Pancreas (tissue), 10 donors: ENCODE measurements around the gene RPL10A. TPM values are rescaled to one million over a fixed set of nuclear protein-coding genes. Genes with fewer than 3 reads are reported as not detected.

ENCODE experiments used
- ATAC-seq, 4 donors: fragments of 200-7000 bp; cut with Tn5 transposase; one replicate each; pipeline versions ENCODE4 v1.8.0 to v1.9.1; 2020; ENCODE audit warnings: mild to moderate bottlenecking in 4 of 4, moderate library complexity in 4 of 4
- DNase-seq, 6 donors: peaks; one replicate each; pipeline ENCODE4 v3.0.0-alpha.2; 2020
- FAIRE-seq: peaks from 2 replicates; lab custom pipeline; 2012; peaks lifted over from hg19 to GRCh38; lab: Jason Lieb, UNC
- H3K27ac ChIP-seq, 4 donors: fragments of 200-600 bp; sonication (generic); 1 replicate in 3 of 4; 2 replicates in 1 of 4; pipeline versions ENCODE4 v1.5.0 to v1.8.0; 2020
- H3K27me3 ChIP-seq, 4 donors: fragments of 200-600 bp; one replicate each; pipeline ENCODE4 v1.8.0; 2021
- H3K36me3 ChIP-seq, 3 donors: fragments of 200-600 bp; sonication (generic) in 1 of 3; one replicate each; pipeline versions ENCODE4 v1.5.0 to v1.8.0; 2020 to 2021
- H3K4me1 ChIP-seq, 3 donors: fragments of 200-600 bp; one replicate each; pipeline ENCODE4 v1.8.0; 2021
- H3K4me3 ChIP-seq, 4 donors: fragments of 200-600 bp; sonication (generic) in 2 of 4; one replicate each; pipeline versions ENCODE4 v1.5.0 to v1.8.0; 2020 to 2021
- H3K9me3 ChIP-seq, 4 donors: fragments of 200-600 bp; one replicate each; pipeline ENCODE4 v1.8.0; 2021
- WGBS, 2 donors: extraction: QIAGEN DNeasy Blood & Tissue Kit; methylation state at CpG; one replicate each; pipeline ENCODE4 v1.1.7; 2013; 5-methylcytosine and 5-hydroxymethylcytosine counted together
- intact Hi-C, 3 donors: fragments of 100-400 bp; cut with DNase I; formaldehyde crosslinking; loops; one replicate each; pipeline versions ENCODE4 v1.11.1 to v1.14.2; 2022
- polyA plus RNA-seq, 2 donors: library from polyadenylated mRNA; stranded (reverse); fragments of 200-250 nt; gene quantifications; one replicate each; pipeline ENCODE4 v1.2.3, GENCODE V29; 2013
- total RNA-seq, 6 donors: library from RNA; stranded (reverse); fragmentation: NEBNext Ultra II Directional in 4 of 6; extraction: Animal tissue kit (Norgen Biotek cat#: 25700) in 4 of 6; gene quantifications; one replicate each; pipeline versions ENCODE4 v1.2.1 to v1.2.4, GENCODE V29; 2021 to 2023
- TF ChIP-seq, protein P1 (sequence below), 4 donors: fragments of 200-600 bp; sonication (generic) in 3 of 4; IDR thresholded peaks; one replicate each; pipeline versions ENCODE4 v1.5.0 to v1.8.0; 2021; ENCODE audit warnings: antibody characterized with exemption in 4 of 4
- donor health status: healthy with polysubstance abuse.
- donor health status: DM: no; HTN: no; CAD: no; lungs with moderate emphysema.
- donor health status: DM: no; HTN: no; CAD: no.
- donor health status: control.
- donor health status: control.
- donor health status: Bipolar disorder and iron deficiency.
- donor health status: DM: yes; HTN: yes; CAD: no.
- donor health status: DM: no; HTN: no; CAD: no.
- donor health status: DM: no; HTN: no; CAD: no.
- donor health status: DM: yes; HTN: yes; CAD: no.

RPL10A gene
- total and polyA plus RNA-seq, 8 donors, result 429 to 1,265 (median 898) TPM

DNA sequence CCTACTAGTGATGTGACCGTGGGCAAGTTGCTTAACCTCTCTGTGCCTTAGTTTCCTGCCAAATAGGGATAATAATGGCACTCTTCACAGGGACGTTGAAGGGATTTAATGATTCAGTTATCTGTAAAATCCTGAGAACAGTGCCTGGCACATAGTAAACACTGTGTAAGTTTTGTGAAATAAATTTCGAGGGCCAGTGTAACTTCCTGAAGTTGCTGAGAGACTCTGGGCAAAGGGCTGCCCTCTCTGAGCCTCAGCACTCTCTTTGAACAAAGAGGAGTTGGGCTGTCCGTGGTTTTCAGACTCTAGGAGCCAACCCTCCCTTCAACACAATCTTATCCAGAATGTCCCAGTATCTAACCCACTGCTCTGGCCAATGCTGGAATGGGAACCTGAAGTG lies 31.2 kb downstream of the RPL10A start:
- Histone ChIP-seq H3K27me3 (no peaks in the 10 kb centered on the region), H3K36me3 (no peaks in the 10 kb centered on the region), H3K4me1 (peaks cover 0 to 5% (median 4%) of the 10 kb centered on the region in 3 donors), H3K4me3 (no peak overlapping the region), H3K27ac (no peak overlapping the region), H3K9me3 (no peaks in the 10 kb centered on the region)
- DNase-seq, result no peak
- no peak for FAIRE-seq
- TF ChIP-seq, protein P1, sequence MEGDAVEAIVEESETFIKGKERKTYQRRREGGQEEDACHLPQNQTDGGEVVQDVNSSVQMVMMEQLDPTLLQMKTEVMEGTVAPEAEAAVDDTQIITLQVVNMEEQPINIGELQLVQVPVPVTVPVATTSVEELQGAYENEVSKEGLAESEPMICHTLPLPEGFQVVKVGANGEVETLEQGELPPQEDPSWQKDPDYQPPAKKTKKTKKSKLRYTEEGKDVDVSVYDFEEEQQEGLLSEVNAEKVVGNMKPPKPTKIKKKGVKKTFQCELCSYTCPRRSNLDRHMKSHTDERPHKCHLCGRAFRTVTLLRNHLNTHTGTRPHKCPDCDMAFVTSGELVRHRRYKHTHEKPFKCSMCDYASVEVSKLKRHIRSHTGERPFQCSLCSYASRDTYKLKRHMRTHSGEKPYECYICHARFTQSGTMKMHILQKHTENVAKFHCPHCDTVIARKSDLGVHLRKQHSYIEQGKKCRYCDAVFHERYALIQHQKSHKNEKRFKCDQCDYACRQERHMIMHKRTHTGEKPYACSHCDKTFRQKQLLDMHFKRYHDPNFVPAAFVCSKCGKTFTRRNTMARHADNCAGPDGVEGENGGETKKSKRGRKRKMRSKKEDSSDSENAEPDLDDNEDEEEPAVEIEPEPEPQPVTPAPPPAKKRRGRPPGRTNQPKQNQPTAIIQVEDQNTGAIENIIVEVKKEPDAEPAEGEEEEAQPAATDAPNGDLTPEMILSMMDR (IDR thresholded peaks at IDR 0.05), result no peak
- intact Hi-C loops, result no loop called here
- 70 to 78% methylated on average over 4 of the region's 4 CpGs for WGBS, 2 donors
- no peak for ATAC-seq

DNA sequence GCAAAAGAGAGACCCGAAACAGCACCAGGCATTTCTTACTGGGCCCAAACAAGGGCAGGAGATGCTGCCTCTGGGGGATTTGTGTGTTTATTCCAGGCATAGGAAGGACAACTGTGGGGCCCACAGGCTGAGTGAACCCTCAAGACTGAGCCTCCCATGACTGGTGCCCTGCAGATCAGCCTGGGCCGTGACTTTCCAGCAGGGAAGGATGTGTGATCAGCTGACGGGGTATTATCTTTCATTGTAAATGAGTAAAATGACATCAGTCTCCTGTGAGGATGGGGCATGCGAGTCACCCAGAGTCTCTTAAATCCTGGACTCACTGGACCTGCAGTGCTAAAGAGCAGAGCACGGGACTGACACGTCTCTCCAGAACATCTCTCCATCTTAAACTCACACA lies 32.6 kb downstream of the RPL10A start:
- TF ChIP-seq, protein P1 (IDR thresholded peaks at IDR 0.05), result no peak
- FAIRE-seq (no peak), DNase-seq (peak in 1 of 6 donors; percentile 2), ATAC-seq (no peak)
- Histone ChIP-seq H3K4me3 (no peak overlapping the region), H3K27ac (no peak overlapping the region), H3K36me3 (no peaks in the 10 kb centered on the region), H3K4me1 (peaks cover 0 to 5% (median 4%) of the 10 kb centered on the region in 3 donors), H3K9me3 (no peaks in the 10 kb centered on the region), H3K27me3 (no peaks in the 10 kb centered on the region)
- WGBS, 2 donors, result 81 to 89% methylated on average over 6 of the region's 6 CpGs
- intact Hi-C loops, result no loop called here

DNA sequence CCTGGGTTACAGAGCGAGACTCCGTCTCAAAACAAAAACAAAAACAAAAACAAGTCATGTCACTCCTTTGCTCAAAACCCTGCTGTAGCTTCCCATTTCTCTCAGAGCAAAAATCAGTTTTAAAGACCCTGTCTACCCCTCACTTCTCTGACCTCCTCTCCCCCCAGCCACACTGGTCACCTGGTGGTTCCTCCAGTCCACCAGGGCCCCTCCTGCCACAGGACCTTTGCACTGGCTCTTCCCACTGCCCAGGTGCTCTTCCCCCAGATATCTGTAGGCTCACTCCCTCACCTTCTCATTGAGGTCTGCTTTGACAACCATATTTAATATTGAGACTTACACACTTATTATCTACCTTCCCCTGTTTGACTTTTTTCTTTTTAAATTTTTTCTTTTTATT lies 33.6 kb downstream of the RPL10A start:
- DNase-seq, result no peak
- 91 to 97% methylated on average over 2 of the region's 2 CpGs for WGBS, 2 donors
- intact Hi-C loops, result no loop called here

DNA sequence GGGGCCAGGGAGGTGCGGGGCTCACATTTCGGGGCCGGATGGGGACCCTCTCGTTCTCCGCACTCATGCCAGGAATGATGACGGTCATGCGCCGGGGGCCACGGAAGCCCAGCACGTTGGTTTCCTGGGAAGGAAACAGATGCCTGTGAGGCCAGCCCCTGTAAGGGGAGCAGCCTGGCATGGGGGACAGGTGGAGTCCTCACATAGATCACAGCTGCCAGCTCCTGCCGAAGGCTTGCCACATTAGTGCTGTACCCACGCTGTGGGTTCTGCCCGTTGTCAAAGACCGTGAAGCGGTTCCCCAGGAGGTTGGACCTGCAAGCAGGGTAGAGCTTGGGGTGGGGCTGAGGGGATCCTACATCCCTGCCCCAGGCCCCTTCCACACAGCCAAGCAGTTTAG lies 35.3 kb downstream of the RPL10A start:
- H3K27ac ChIP-seq, result no peak overlapping the region
- no peak for FAIRE-seq
- no peak overlapping the region for H3K4me3 ChIP-seq
- no peaks in the 10 kb centered on the region for H3K4me1 ChIP-seq
- H3K36me3 ChIP-seq, result no peaks in the 10 kb centered on the region
- peak in 1 of 6 donors; percentile 27 for DNase-seq
- no peaks in the 10 kb centered on the region for H3K9me3 ChIP-seq
- 40 to 43% methylated on average over 15 of the region's 15 CpGs for WGBS, 2 donors
- TF ChIP-seq, protein P1 (IDR thresholded peaks at IDR 0.05), result no peak
- intact Hi-C loops, result no loop called here
- no peak for ATAC-seq
- H3K27me3 ChIP-seq, result no peaks in the 10 kb centered on the region

More for the DNA sequence above, 33.6 kb downstream of the RPL10A start:
- Histone ChIP-seq H3K4me1 (peaks cover 0 to 5% (median 4%) of the 10 kb centered on the region in 3 donors), H3K4me3 (no peak overlapping the region), H3K27me3 (no peaks in the 10 kb centered on the region), H3K9me3 (no peaks in the 10 kb centered on the region), H3K36me3 (no peaks in the 10 kb centered on the region), H3K27ac (no peak overlapping the region)
- FAIRE-seq, result no peak
- no peak for ATAC-seq
- TF ChIP-seq, protein P1 (IDR thresholded peaks at IDR 0.05), result no peak

DNA sequence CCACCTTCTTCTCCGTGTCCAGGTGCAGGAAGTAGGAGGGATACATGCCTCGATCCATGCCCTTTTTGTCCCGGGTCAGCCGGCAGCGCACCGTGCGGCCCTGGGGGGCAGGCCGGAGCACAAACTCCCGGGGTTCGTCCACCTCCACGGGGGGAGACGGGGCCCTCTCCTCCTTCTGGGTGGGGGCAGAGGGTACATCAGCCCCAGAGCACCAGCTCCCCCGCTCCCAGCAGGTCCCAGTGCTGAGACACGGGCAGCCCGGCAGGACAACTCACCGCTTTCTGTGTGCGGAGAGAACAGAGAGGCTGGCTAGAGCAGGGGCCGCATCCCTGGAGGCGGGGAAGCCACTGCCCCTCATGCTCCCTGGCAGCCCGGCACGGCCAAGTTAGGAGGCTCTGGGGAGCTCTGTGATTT lies 37.8 kb downstream of the RPL10A start:
- FAIRE-seq, result no peak
- no peaks in the 10 kb centered on the region for H3K27me3 ChIP-seq

More for the DNA sequence above, 37.8 kb downstream of the RPL10A start:
- Histone ChIP-seq H3K36me3 (no peaks in the 10 kb centered on the region), H3K4me1 (no peaks in the 10 kb centered on the region), H3K9me3 (no peaks in the 10 kb centered on the region), H3K4me3 (no peak overlapping the region), H3K27ac (no peak overlapping the region)
- DNase-seq (no peak), ATAC-seq (no peak)
- TF ChIP-seq, protein P1 (IDR thresholded peaks at IDR 0.05), result no peak
- intact Hi-C loops, result no loop called here
- 41 to 45% methylated on average over 21 of the region's 21 CpGs for WGBS, 2 donors
